BJ (cell line): Measurements from ENCODE around the gene PHLDB2. TPM values are rescaled to one million over a fixed set of nuclear protein-coding genes. Genes with fewer than 3 reads are reported as not detected.
A peak's percentile ranks its signal among the peaks of the same experiment; 100 is the strongest.

ENCODE experiments used
- CTCF ChIA-PET: fragments of 350-600 bp; formaldehyde crosslinking; extraction: SDS; loops from one replicate; lab custom pipeline; 2021; ENCODE audit warnings: antibody characterized with exemption, inconsistent platforms; lab: Yijun Ruan, JAX
- POLR2A ChIA-PET: fragments of 300-600 bp; sonication (Branson Sonifier 250); formaldehyde crosslinking; extraction: SDS; loops from one replicate; lab custom pipeline; 2021; ENCODE audit warnings: antibody characterized with exemption; lab: Charles Lee
- DNase-seq: peaks from one replicate; pipeline ENCODE4 v3.0.0-alpha.2; 2011; ENCODE audit warnings: low read depth
- H3K27me3 ChIP-seq: 2 replicates; pipeline ENCODE4 v1.6.0; 2011; ENCODE audit warnings: low read length; ENCODE audit not compliant: control insufficient read depth, insufficient read depth
- H3K36me3 ChIP-seq: 2 replicates; pipeline ENCODE4 v1.5.1; 2011; ENCODE audit warnings: low read length; ENCODE audit not compliant: control insufficient read depth, insufficient read depth
- H3K4me3 ChIP-seq: 2 replicates; pipeline ENCODE4 v1.5.1; 2011; ENCODE audit warnings: low read depth, mild to moderate bottlenecking, control low read depth, low read length
- CTCF ChIP-seq: IDR thresholded peaks from 2 replicates; pipeline ENCODE4 v1.5.1; 2011; ENCODE audit warnings: low read depth, mild to moderate bottlenecking, control low read depth, inconsistent platforms, low read length, moderate library complexity; ENCODE audit not compliant: insufficient read depth
- polyA minus RNA-seq: library from RNA; depleted of rRNA, polyadenylated mRNA; stranded (reverse); fragments of >200 nt; gene quantifications from 2 replicates; pipeline ENCODE4 v1.2.3, GENCODE V29; 2011; rRNA and poly(A)+ RNA removed
- polyA plus RNA-seq: library from polyadenylated mRNA; depleted of rRNA; stranded (reverse); fragments of >200 nt; gene quantifications from 2 replicates; pipeline ENCODE4 v1.2.3, GENCODE V29; 2011; rRNA removed

The PHLDB2 gene
- polyA plus RNA-seq (44.7 and 56.7 TPM in 2 replicates), polyA minus RNA-seq (102 and 109 TPM in 2 replicates)

GRCh38 chr3:111859061-111859973 lies at the start of gene PHLDB2:
PHLDB2 (plus strand) TSS chr3:111859265; CDS start chr3:111884078, 24,813 bp downstream.
- TF ChIP-seq CTCF = peak; percentile 7; the same call in 1 of the 2 replicates
- Histone ChIP-seq H3K27me3 (no peaks in the 10 kb centered on the region), H3K36me3 (no peaks in the 10 kb centered on the region), H3K4me3 (peak within 1 kb of the TSS; percentile 85)
- ChIA-PET CTCF (interaction anchor here (0.6 to 12.0 kb wide), 23 partner anchors 8 to 184 kb away, joined by 3 to 190 read pairs (median 4); no protein-coding TSS in a partner anchor), POLR2A (interaction anchor here (1.3 to 1.4 kb wide), 2 partner anchors 11 to 122 kb away, joined by 3 to 4 read pairs; no protein-coding TSS in a partner anchor)
- no peak for DNase-seq

GRCh38 chr3:111810909-111811308 lies 48.2 kb upstream of the PHLDB2 start:
- POLR2A ChIA-PET = no interaction called here

GRCh38 chr3:111811811-111812210 lies 47.3 kb upstream of the PHLDB2 start:
- POLR2A ChIA-PET = no interaction called here
- H3K27me3 ChIP-seq = no peaks in the 10 kb centered on the region
- CTCF ChIA-PET = interaction anchor here (0.8 to 1.5 kb wide), 3 partner anchors 48 to 94 kb away, joined by 3 to 5 read pairs (median 3); no protein-coding TSS in a partner anchor
- DNase-seq = no peak
- no peak for TF ChIP-seq CTCF
- no peaks in the 10 kb centered on the region for H3K36me3 ChIP-seq
- H3K4me3 ChIP-seq = no peak overlapping the region

More at GRCh38 chr3:111810909-111811308, 48.2 kb upstream of the PHLDB2 start:
- Histone ChIP-seq H3K4me3 (no peak overlapping the region), H3K36me3 (no peaks in the 10 kb centered on the region), H3K27me3 (no peaks in the 10 kb centered on the region)
- TF ChIP-seq CTCF = no peak
- CTCF ChIA-PET = no interaction called here
- DNase-seq = peak; percentile 86

GRCh38 chr3:111812701-111813100 lies 46.4 kb upstream of the PHLDB2 start:
- H3K36me3 ChIP-seq = no peaks in the 10 kb centered on the region
- no peaks in the 10 kb centered on the region for H3K27me3 ChIP-seq
- POLR2A ChIA-PET = no interaction called here
- H3K4me3 ChIP-seq = no peak overlapping the region
- CTCF ChIA-PET = interaction anchor here (0.8 to 1.5 kb wide), 4 partner anchors 10 to 95 kb away, joined by 3 to 5 read pairs (median 3); no protein-coding TSS in a partner anchor
- DNase-seq = no peak
- no peak for TF ChIP-seq CTCF

- TF ChIP-seq CTCF = no peak
- Histone ChIP-seq H3K36me3 (no peaks in the 10 kb centered on the region), H3K27me3 (no peaks in the 10 kb centered on the region), H3K4me3 (no peak overlapping the region)
- no peak for DNase-seq
- POLR2A ChIA-PET = no interaction called here
- CTCF ChIA-PET = interaction anchor here (1.4 to 1.5 kb wide), 2 partner anchors 9 to 47 kb away, joined by 3 read pairs; no protein-coding TSS in a partner anchor
Measured at GRCh38 chr3:111813441-111813840, 45.6 kb upstream of the PHLDB2 start.
